GM12875 (cell line): ENCODE data around the gene RPS6KA4.
"Not testable (repeated sequence)": the region's sequence is repeated elsewhere in the genome, so short reads cannot be mapped to it uniquely, and the experiment has no call there.

ENCODE experiments used
- H3K4me3 ChIP-seq: one replicate; pipeline ENCODE4 v1.5.1; 2011; ENCODE audit warnings: low read depth, low read length, control low read depth
- CTCF ChIP-seq: IDR thresholded peaks from 2 replicates; pipeline ENCODE4 v1.5.1; 2011; ENCODE audit warnings: low read depth, mild to moderate bottlenecking, control low read depth, inconsistent platforms, low read length, moderate library complexity, borderline replicate concordance; ENCODE audit not compliant: insufficient read depth

Gene RPS6KA4

GRCh38 chr11:64321533-64321932 lies 37.4 kb upstream of the RPS6KA4 start:
- no peak overlapping the region for H3K4me3 ChIP-seq
- TF ChIP-seq CTCF = no peak

GRCh38 chr11:64322925-64323260 lies 36.1 kb upstream of the RPS6KA4 start:
- H3K4me3 ChIP-seq = no peak overlapping the region
- no peak for TF ChIP-seq CTCF

GRCh38 chr11:64323373-64323772 lies 35.6 kb upstream of the RPS6KA4 start:
- no peak overlapping the region for H3K4me3 ChIP-seq
- no peak for TF ChIP-seq CTCF

GRCh38 chr11:64323984-64324383 lies 35.0 kb upstream of the RPS6KA4 start:
- H3K4me3 ChIP-seq = not testable (repeated sequence)

GRCh38 chr11:64324692-64325469 lies 34.1 kb upstream of the RPS6KA4 start:
- no peak overlapping the region for H3K4me3 ChIP-seq
- TF ChIP-seq CTCF = no peak

GRCh38 chr11:64327375-64327774 lies 31.6 kb upstream of the RPS6KA4 start:
- no peak for TF ChIP-seq CTCF
- H3K4me3 ChIP-seq = no peak overlapping the region

GRCh38 chr11:64327993-64328392 lies 31.0 kb upstream of the RPS6KA4 start:
- TF ChIP-seq CTCF = no peak
- no peak overlapping the region for H3K4me3 ChIP-seq
